NCI-H82 treated with DMSO at 0.1 percent for 48 hours (cell line): ENCODE data around the gene COX14.
"Not testable (repeated sequence)": the region's sequence is repeated elsewhere in the genome, so short reads cannot be mapped to it uniquely, and the experiment has no call there.

Experiments used
- DNase-seq: peaks from one replicate; lab custom pipeline; 2025; ENCODE audit not compliant: unreplicated experiment; lab: John Stamatoyannopoulos, UW

Gene COX14

GRCh38 chr12:50151047-50151687, 39.1 kb downstream of the COX14 start:
- DNase-seq = no peak

GRCh38 chr12:50154947-50155346, 42.9 kb downstream of the COX14 start:
- not testable (repeated sequence) for DNase-seq

- DNase-seq = peak; percentile 78
Measured at GRCh38 chr12:50156641-50157040, 44.6 kb downstream of the COX14 start.

- no peak for DNase-seq
Measured at GRCh38 chr12:50157259-50157658, 45.2 kb downstream of the COX14 start.

GRCh38 chr12:50160643-50161042, 48.6 kb downstream of the COX14 start:
- no peak for DNase-seq

- no peak for DNase-seq
Measured at GRCh38 chr12:50162230-50162629, 50.2 kb downstream of the COX14 start.

GRCh38 chr12:50164963-50165362, 52.9 kb downstream of the COX14 start:
- no peak for DNase-seq

- no peak for DNase-seq
Measured at GRCh38 chr12:50166799-50167048, 54.7 kb downstream of the COX14 start.

- DNase-seq = peak; percentile 97
Measured at GRCh38 chr12:50167049-50167828, 55.2 kb downstream of the COX14 start, which contains the start of gene CERS5. Gene CERS5 (minus strand): TSS chr12:50167369. CDS start chr12:50167297, 72 bp downstream.
